Measurements from ENCODE around the gene USP13.
"Not testable (repeated sequence)": the region's sequence is repeated elsewhere in the genome, so short reads cannot be mapped to it uniquely, and the experiment has no call there.

Gene USP13

GRCh38 chr3:179775416-179776122, 122.7 kb downstream of the USP13 start:
- no peak for TF ChIP-seq CTCF (IDR thresholded peaks at IDR 0.05)

GRCh38 chr3:179782841-179783240, 130.0 kb downstream of the USP13 start:
- not testable (repeated sequence) for H3K27ac ChIP-seq; DNase-seq (ENCODE audit: low spot score); H3K4me3 ChIP-seq

More at GRCh38 chr3:179775416-179776122, 122.7 kb downstream of the USP13 start:
- no peak overlapping the region for H3K27ac ChIP-seq
- no peak for DNase-seq (ENCODE audit: low spot score)
- no peak overlapping the region for H3K4me3 ChIP-seq

- no peak for DNase-seq (ENCODE audit: low spot score)
- TF ChIP-seq CTCF (IDR thresholded peaks at IDR 0.05): no peak
- no peak overlapping the region for H3K27ac ChIP-seq
- H3K4me3 ChIP-seq: no peak overlapping the region
Observed at GRCh38 chr3:179788996-179789395, 136.2 kb downstream of the USP13 start.

- H3K4me3 ChIP-seq: no peak overlapping the region
- no peak for DNase-seq (ENCODE audit: low spot score)
- no peak overlapping the region for H3K27ac ChIP-seq
- TF ChIP-seq CTCF (IDR thresholded peaks at IDR 0.05): no peak
Observed at GRCh38 chr3:179791793-179792192, 139.0 kb downstream of the USP13 start.

- no peak overlapping the region for H3K4me3 ChIP-seq
- no peak for DNase-seq (ENCODE audit: low spot score)
- H3K27ac ChIP-seq: no peak overlapping the region
- no peak for TF ChIP-seq CTCF (IDR thresholded peaks at IDR 0.05)
Observed at GRCh38 chr3:179794355-179794754, 141.5 kb downstream of the USP13 start.

- H3K27ac ChIP-seq: no peak overlapping the region
- TF ChIP-seq CTCF (IDR thresholded peaks at IDR 0.05): no peak
Observed at GRCh38 chr3:179796421-179796820, 143.6 kb downstream of the USP13 start.

GRCh38 chr3:179797192-179797591, 144.4 kb downstream of the USP13 start:
- no peak for TF ChIP-seq CTCF (IDR thresholded peaks at IDR 0.05)
- DNase-seq (ENCODE audit: low spot score): no peak
- Histone ChIP-seq H3K27ac (no peak overlapping the region), H3K4me3 (no peak overlapping the region)

More at GRCh38 chr3:179796421-179796820, 143.6 kb downstream of the USP13 start:
- DNase-seq (ENCODE audit: low spot score): no peak
- no peak overlapping the region for H3K4me3 ChIP-seq
